ENCODE data around the gene ISM1.

DNA sequence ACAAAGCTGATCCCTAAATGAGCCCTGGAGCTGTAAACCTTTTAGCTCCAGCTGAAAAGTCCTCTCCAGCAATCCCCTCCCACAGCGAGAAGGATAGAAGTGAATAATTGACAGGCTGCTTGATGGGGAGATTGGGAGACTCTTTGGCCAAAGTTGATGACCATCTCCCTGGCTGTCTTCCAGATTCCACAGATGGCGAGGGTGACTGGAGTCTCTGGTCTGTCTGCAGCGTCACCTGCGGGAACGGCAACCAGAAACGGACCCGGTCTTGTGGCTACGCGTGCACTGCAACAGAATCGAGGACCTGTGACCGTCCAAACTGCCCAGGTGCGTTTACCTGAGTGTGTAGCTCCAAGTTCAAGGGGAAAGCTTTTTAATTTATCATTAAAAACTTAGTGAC, 67.3 kb downstream of the ISM1 start:
- TF ChIP-seq, protein P1, sequence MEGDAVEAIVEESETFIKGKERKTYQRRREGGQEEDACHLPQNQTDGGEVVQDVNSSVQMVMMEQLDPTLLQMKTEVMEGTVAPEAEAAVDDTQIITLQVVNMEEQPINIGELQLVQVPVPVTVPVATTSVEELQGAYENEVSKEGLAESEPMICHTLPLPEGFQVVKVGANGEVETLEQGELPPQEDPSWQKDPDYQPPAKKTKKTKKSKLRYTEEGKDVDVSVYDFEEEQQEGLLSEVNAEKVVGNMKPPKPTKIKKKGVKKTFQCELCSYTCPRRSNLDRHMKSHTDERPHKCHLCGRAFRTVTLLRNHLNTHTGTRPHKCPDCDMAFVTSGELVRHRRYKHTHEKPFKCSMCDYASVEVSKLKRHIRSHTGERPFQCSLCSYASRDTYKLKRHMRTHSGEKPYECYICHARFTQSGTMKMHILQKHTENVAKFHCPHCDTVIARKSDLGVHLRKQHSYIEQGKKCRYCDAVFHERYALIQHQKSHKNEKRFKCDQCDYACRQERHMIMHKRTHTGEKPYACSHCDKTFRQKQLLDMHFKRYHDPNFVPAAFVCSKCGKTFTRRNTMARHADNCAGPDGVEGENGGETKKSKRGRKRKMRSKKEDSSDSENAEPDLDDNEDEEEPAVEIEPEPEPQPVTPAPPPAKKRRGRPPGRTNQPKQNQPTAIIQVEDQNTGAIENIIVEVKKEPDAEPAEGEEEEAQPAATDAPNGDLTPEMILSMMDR (IDR thresholded peaks at IDR 0.05) = no peak
- TF ChIP-seq POLR2A (IDR thresholded peaks at IDR 0.05) = no peak
